ENCODE results near the gene TMIGD1. TPM values are rescaled to one million over a fixed set of nuclear protein-coding genes. Genes with fewer than 3 reads are reported as not detected.
A peak's percentile ranks its signal among the peaks of the same experiment; 100 is the strongest.

The TMIGD1 gene
- total RNA-seq, 1 donor from 2014 or later, result not detected

- Mint-ChIP-seq H3K9me3 (ENCODE audit: unreplicated experiment) (no peaks in the 10 kb centered on the region), H3K4me3 (ENCODE audit: unreplicated experiment) (no peak overlapping the region), H3K27ac (ENCODE audit: unreplicated experiment) (no peak overlapping the region), H3K4me1 (ENCODE audit: low read depth, unreplicated experiment) (peaks cover 21% of the 10 kb centered on the region), H3K27me3 (ENCODE audit: low read depth, unreplicated experiment) (no peaks in the 10 kb centered on the region), H3K36me3 (ENCODE audit: low read depth, unreplicated experiment) (no peaks in the 10 kb centered on the region)
- no peak for TF ChIP-seq EZH2 (IDR thresholded peaks at IDR 0.05; ENCODE audit: insufficient read depth, low read length)
- no peak for TF ChIP-seq CTCF (IDR thresholded peaks at IDR 0.05; ENCODE audit: insufficient read depth, low read depth, low read length)
- Histone ChIP-seq H3K36me3 (ENCODE audit: insufficient read depth, low read length) (no peaks in the 10 kb centered on the region), H3K79me2 (ENCODE audit: insufficient read depth, low read length) (no peaks in the 10 kb centered on the region), H3K27ac (ENCODE audit: low read depth, low read length) (no peak overlapping the region), H4K20me1 (ENCODE audit: insufficient read depth, low read length) (no peaks in the 10 kb centered on the region), H3K9me3 (ENCODE audit: insufficient read depth, low read depth, low read length) (no peaks in the 10 kb centered on the region), H3K4me2 (ENCODE audit: low read length) (no peak overlapping the region), H2AFZ (ENCODE audit: low read depth, low read length) (no peak overlapping the region), H3K4me3 (ENCODE audit: insufficient read depth, low read depth, low read length) (no peak overlapping the region), H3K9ac (ENCODE audit: low read length) (no peak overlapping the region), H3K4me1 (ENCODE audit: insufficient read depth, low read length) (peaks cover 6% of the 10 kb centered on the region), H3K27me3 (ENCODE audit: insufficient read depth, low read length) (no peaks in the 10 kb centered on the region)
- DNase-seq (ENCODE audit: low read depth), result peak; percentile 34
- FAIRE-seq, result no peak
Observed at GRCh38 chr17:30372755-30373154, 38.9 kb upstream of the TMIGD1 start.

GRCh38 chr17:30369995-30370394 is 36.1 kb upstream of the TMIGD1 start:
- Mint-ChIP-seq H3K4me1 (ENCODE audit: low read depth, unreplicated experiment) (peaks cover 5% of the 10 kb centered on the region), H3K4me3 (ENCODE audit: unreplicated experiment) (no peak overlapping the region), H3K27me3 (ENCODE audit: low read depth, unreplicated experiment) (peaks cover 6% of the 10 kb centered on the region), H3K27ac (ENCODE audit: unreplicated experiment) (no peak overlapping the region), H3K36me3 (ENCODE audit: low read depth, unreplicated experiment) (no peaks in the 10 kb centered on the region), H3K9me3 (ENCODE audit: unreplicated experiment) (no peaks in the 10 kb centered on the region)
- Histone ChIP-seq H3K27ac (ENCODE audit: low read depth, low read length) (no peak overlapping the region), H3K9ac (ENCODE audit: low read length) (no peak overlapping the region), H3K36me3 (ENCODE audit: insufficient read depth, low read length) (no peaks in the 10 kb centered on the region), H3K9me3 (ENCODE audit: insufficient read depth, low read depth, low read length) (no peaks in the 10 kb centered on the region), H3K4me2 (ENCODE audit: low read length) (no peak overlapping the region), H3K79me2 (ENCODE audit: insufficient read depth, low read length) (no peaks in the 10 kb centered on the region), H3K27me3 (ENCODE audit: insufficient read depth, low read length) (peaks cover 2% of the 10 kb centered on the region), H2AFZ (ENCODE audit: low read depth, low read length) (no peak overlapping the region), H4K20me1 (ENCODE audit: insufficient read depth, low read length) (no peaks in the 10 kb centered on the region), H3K4me1 (ENCODE audit: insufficient read depth, low read length) (no peaks in the 10 kb centered on the region), H3K4me3 (ENCODE audit: insufficient read depth, low read depth, low read length) (no peak overlapping the region)
- FAIRE-seq (no peak), DNase-seq (ENCODE audit: low read depth) (peak; percentile 29)
- TF ChIP-seq CTCF (IDR thresholded peaks at IDR 0.05; ENCODE audit: insufficient read depth, low read depth, low read length) (no peak), EZH2 (IDR thresholded peaks at IDR 0.05; ENCODE audit: insufficient read depth, low read length) (no peak)

GRCh38 chr17:30368912-30369720 is 35.3 kb upstream of the TMIGD1 start:
- H3K9me3 Mint-ChIP-seq (ENCODE audit: unreplicated experiment), result no peaks in the 10 kb centered on the region
- Histone ChIP-seq H3K4me1 (ENCODE audit: insufficient read depth, low read length) (no peaks in the 10 kb centered on the region), H4K20me1 (ENCODE audit: insufficient read depth, low read length) (no peaks in the 10 kb centered on the region), H3K27ac (ENCODE audit: low read depth, low read length) (no peak overlapping the region), H3K4me2 (ENCODE audit: low read length) (no peak overlapping the region), H3K79me2 (ENCODE audit: insufficient read depth, low read length) (no peaks in the 10 kb centered on the region), H3K27me3 (ENCODE audit: insufficient read depth, low read length) (peaks cover 2% of the 10 kb centered on the region), H3K9ac (ENCODE audit: low read length) (no peak overlapping the region), H3K36me3 (ENCODE audit: insufficient read depth, low read length) (no peaks in the 10 kb centered on the region), H2AFZ (ENCODE audit: low read depth, low read length) (no peak overlapping the region), H3K4me3 (ENCODE audit: insufficient read depth, low read depth, low read length) (no peak overlapping the region), H3K9me3 (ENCODE audit: insufficient read depth, low read depth, low read length) (no peaks in the 10 kb centered on the region)
- no peaks in the 10 kb centered on the region for H3K36me3 Mint-ChIP-seq (ENCODE audit: low read depth, unreplicated experiment)
- no peak overlapping the region for H3K27ac Mint-ChIP-seq (ENCODE audit: unreplicated experiment)
- H3K27me3 Mint-ChIP-seq (ENCODE audit: low read depth, unreplicated experiment), result peaks cover 6% of the 10 kb centered on the region
- no peak overlapping the region for H3K4me3 Mint-ChIP-seq (ENCODE audit: unreplicated experiment)
- TF ChIP-seq CTCF (IDR thresholded peaks at IDR 0.05; ENCODE audit: insufficient read depth, low read depth, low read length) (no peak), EZH2 (IDR thresholded peaks at IDR 0.05; ENCODE audit: insufficient read depth, low read length) (no peak)
- FAIRE-seq (no peak), DNase-seq (ENCODE audit: low read depth) (no peak)
- H3K4me1 Mint-ChIP-seq (ENCODE audit: low read depth, unreplicated experiment), result peaks cover 5% of the 10 kb centered on the region
